NCI-H1092 treated with DMSO at 0.1 percent for 48 hours (cell line): ENCODE data around the gene RBM23.
A peak's percentile ranks its signal among the peaks of the same experiment; 100 is the strongest.
"Not testable (repeated sequence)": the region's sequence is repeated elsewhere in the genome, so short reads cannot be mapped to it uniquely, and the experiment has no call there.

Source experiments
- DNase-seq: peaks from one replicate; lab custom pipeline; 2025; lab: John Stamatoyannopoulos, UW

RBM23 gene

GRCh38 chr14:22864979-22865378 is 54.0 kb downstream of the RBM23 start:
- no peak for DNase-seq

- no peak for DNase-seq
Measured at GRCh38 chr14:22861651-22862050, 57.3 kb downstream of the RBM23 start.

- DNase-seq = not testable (repeated sequence)
Measured at GRCh38 chr14:22860377-22860776, 58.6 kb downstream of the RBM23 start.

GRCh38 chr14:22856428-22856827 is 62.5 kb downstream of the RBM23 start:
- DNase-seq = no peak

GRCh38 chr14:22854963-22855724 is 63.8 kb downstream of the RBM23 start:
- DNase-seq = no peak

- DNase-seq = not testable (repeated sequence)
Measured at GRCh38 chr14:22854296-22854695, 64.7 kb downstream of the RBM23 start.

GRCh38 chr14:22852940-22853767 is 65.8 kb downstream of the RBM23 start:
- peak; percentile 73 for DNase-seq

GRCh38 chr14:22852599-22852939 is 66.4 kb downstream of the RBM23 start:
- no peak for DNase-seq

- DNase-seq = not testable (repeated sequence)
Measured at GRCh38 chr14:22852178-22852577, 66.8 kb downstream of the RBM23 start.

GRCh38 chr14:22850944-22851764 is 67.8 kb downstream of the RBM23 start:
- no peak for DNase-seq

- DNase-seq = no peak
Measured at GRCh38 chr14:22849212-22849819, 69.6 kb downstream of the RBM23 start.

GRCh38 chr14:22848351-22849164 is 70.4 kb downstream of the RBM23 start:
- peak; percentile 44 for DNase-seq

GRCh38 chr14:22847661-22848341 is 71.1 kb downstream of the RBM23 start:
- no peak for DNase-seq

- no peak for DNase-seq
Measured at GRCh38 chr14:22846811-22847307, 72.1 kb downstream of the RBM23 start.

GRCh38 chr14:22845821-22846625 is 72.9 kb downstream of the RBM23 start:
- no peak for DNase-seq

GRCh38 chr14:22845103-22845394 is 73.9 kb downstream of the RBM23 start:
- no peak for DNase-seq

- no peak for DNase-seq
Measured at GRCh38 chr14:22844221-22845102, 74.5 kb downstream of the RBM23 start.
